B cell (primary cell): Measurements from ENCODE around the gene PHB1.

Source experiments
- CTCF ChIP-seq: fragments of 200-600 bp; IDR thresholded peaks from one replicate; pipeline ENCODE4 v1.8.0; 2022; ENCODE audit warnings: antibody characterized with exemption, mild to moderate bottlenecking
- EZH2 ChIP-seq: IDR thresholded peaks from 2 replicates; pipeline ENCODE4 v1.6.1; 2012; ENCODE audit warnings: borderline replicate concordance, low read depth, mild to moderate bottlenecking, moderate library complexity, low read length; ENCODE audit not compliant: insufficient read depth, poor library complexity, severe bottlenecking

- TF ChIP-seq CTCF (no peak), EZH2 (no peak)
Observed at GRCh38 chr17:49452661-49453060, 38.0 kb upstream of the PHB1 start.
